NOMO-1 treated with DMSO at 0.1 percent for 48 hours (cell line): Measurements from ENCODE around the gene IL16.
A peak's percentile ranks its signal among the peaks of the same experiment; 100 is the strongest.
"Not testable (repeated sequence)": the region's sequence is repeated elsewhere in the genome, so short reads cannot be mapped to it uniquely, and the experiment has no call there.

ENCODE experiments used
- DNase-seq: peaks from one replicate; lab custom pipeline; 2025; ENCODE audit not compliant: unreplicated experiment; lab: John Stamatoyannopoulos, UW

The IL16 gene

GRCh38 chr15:81331600-81331999 is 134.9 kb downstream of the IL16 start:
- DNase-seq: no peak

GRCh38 chr15:81332326-81332725 is 135.6 kb downstream of the IL16 start:
- DNase-seq: no peak

- no peak for DNase-seq
Observed at GRCh38 chr15:81333363-81333762, 136.7 kb downstream of the IL16 start.

GRCh38 chr15:81334768-81335435 is 138.2 kb downstream of the IL16 start:
- DNase-seq: no peak

DNA sequence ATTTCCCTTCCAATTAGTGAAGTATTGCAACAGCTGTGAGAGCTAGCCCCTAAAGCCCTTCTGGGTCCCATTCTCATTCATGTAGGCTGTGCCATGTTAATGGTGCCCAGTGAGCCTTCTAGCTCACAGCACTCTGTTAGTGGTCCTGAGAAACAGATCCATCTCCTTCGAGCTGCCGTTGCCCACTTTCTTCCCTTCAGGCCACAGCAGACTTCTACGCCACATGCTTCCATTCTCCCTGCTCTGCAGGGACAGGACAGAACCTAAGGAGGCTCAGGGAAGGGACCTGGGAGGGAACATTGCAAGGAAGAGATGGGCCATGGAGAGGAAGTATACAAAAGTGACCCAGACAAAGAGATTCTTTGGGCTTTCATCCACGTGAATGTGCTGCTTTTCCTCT is 139.0 kb downstream of the IL16 start:
- DNase-seq: no peak

DNA sequence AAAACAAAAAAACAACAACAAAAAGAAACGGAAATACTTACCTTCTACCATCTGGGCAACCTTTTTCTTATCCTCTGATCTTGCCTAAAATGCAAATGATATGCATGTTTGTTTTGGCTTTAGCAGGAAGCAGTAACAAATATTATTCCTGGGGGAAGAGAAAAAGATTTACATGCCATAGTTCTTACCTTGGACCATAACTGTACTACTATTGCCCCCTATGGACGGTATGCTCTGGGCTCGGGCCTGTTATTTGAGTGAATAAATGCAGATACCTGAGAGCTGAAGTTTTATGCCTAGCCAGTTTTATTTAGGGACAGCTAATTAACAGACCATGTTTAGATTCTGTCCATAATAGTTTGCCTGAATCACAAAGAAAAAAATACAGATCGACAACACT is 139.9 kb downstream of the IL16 start:
- no peak for DNase-seq

- DNase-seq: no peak
Observed at GRCh38 chr15:81337241-81337640, 140.6 kb downstream of the IL16 start.

GRCh38 chr15:81337713-81338157 is 141.1 kb downstream of the IL16 start:
- no peak for DNase-seq

DNA sequence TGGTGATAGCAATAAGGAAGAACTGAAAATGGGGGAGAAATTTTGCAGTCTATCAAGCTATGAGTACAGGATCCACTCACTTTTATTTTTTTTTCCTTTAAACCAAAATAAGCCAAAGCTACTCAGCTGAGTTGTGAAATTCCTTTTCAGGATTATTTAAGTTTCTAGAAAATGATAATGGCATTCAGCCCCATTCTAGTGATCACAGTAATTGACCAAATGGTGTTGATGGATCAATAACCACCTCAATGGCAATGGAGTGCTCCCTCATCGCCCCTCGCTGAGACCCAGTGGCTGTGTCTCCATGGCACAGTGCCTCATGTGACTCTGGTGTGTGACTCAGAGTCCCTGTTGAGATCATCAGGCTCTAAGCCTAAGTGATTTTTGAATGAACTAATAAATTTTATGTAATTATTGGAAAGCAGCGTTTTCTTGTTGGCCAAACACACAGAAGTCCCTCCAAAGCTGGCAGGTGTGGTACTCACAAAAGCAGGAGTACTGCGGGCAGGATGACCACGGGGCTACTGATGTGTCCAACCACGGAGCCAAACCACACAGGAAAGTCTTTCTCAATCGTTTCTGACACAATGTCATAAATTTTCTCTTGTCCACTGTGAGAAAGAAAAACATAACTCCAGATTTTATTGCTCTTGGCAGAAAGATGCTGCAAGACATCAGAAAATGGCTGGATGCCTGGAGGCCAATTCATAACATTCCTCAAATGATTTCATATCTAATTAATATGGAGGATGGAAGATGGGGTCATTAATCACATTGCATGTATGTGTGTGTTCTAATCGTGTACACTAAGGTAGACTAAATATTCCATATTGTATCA is 141.7 kb downstream of the IL16 start:
- DNase-seq: peak; percentile 69

- no peak for DNase-seq
Observed at GRCh38 chr15:81339321-81339720, 142.6 kb downstream of the IL16 start.

DNA sequence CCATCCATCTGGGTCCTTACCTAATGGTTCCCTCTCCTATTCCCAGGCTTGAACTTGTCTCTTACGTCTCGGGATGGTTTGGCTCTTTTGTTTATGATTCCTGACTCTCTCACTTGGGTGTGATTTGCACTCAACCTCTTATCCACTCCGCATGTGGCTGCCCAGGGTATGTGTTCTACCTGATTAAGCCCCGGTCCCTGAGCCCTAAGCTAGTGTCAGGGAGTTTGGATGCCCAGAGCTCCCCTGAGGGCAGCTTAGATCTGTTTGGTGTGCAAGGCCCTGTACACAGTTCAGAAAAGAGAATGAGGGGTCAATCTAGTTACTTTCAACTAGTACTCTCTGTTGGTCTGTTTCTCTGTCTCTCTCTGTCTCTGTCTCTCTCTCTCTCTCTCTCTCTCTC is 143.2 kb downstream of the IL16 start:
- no peak for DNase-seq

- DNase-seq: no peak
Observed at GRCh38 chr15:81341351-81341750, 144.7 kb downstream of the IL16 start.

- DNase-seq: no peak
Observed at GRCh38 chr15:81343371-81343770, 146.7 kb downstream of the IL16 start.

DNA sequence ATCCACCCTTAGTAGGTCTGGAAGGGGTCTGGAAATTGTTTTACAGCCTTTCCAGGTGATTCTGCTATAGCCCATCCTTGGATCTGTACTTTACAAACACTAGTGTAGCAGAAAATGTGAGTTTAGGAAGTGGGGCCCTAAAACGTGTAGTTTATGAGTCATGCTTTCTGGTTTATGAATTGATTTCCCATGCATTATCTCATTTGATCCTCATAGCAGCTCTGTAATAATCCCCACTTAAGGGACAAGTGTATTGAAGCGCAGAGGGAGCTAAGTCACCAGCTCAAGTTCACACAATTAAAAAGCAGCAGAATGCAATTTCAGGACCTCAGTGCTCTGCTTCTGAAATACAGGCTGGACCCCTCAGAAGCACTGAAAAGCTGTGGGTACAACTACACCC is 149.9 kb downstream of the IL16 start:
- DNase-seq: no peak

GRCh38 chr15:81347910-81348309 is 151.2 kb downstream of the IL16 start:
- no peak for DNase-seq

GRCh38 chr15:81348691-81349090 is 152.0 kb downstream of the IL16 start:
- not testable (repeated sequence) for DNase-seq

DNA sequence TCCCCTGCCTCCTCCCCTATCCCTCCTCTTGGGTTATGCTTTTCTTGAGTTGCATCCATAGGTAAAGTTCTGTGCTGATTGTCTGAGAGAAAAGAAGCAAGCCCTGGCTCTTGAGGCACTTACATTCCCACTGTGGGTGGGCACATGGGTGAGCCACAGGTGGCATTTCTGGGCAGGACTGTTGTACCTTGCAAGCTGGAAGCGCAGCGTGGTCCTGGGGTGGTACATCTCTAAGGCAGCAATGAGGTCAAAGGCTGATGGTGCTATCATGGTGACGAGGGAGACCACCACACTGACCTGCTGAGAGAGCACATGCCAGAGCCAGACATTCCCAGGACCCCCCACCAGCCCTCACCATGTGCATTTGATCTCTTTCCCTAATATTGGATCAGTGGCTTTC is 152.6 kb downstream of the IL16 start:
- DNase-seq: no peak

DNA sequence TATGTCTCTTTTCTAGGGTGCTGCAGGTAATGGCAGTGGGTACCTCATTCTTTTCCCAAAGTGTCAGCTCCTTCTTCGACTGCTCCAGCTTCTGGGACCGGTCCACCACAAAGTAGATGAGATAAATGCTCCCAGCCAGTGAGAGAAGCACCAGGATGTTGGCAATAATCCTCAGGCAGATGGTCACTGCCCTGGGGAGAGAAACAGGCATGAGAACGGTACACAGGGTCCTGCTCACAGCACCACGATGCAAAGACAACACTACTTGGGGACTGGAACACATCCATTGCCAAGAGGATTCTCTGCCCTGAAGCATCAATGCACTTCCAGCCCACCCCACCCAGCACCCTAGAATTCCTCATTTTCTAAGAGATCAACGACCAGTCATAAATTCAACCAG is 155.0 kb downstream of the IL16 start:
- DNase-seq: no peak

DNA sequence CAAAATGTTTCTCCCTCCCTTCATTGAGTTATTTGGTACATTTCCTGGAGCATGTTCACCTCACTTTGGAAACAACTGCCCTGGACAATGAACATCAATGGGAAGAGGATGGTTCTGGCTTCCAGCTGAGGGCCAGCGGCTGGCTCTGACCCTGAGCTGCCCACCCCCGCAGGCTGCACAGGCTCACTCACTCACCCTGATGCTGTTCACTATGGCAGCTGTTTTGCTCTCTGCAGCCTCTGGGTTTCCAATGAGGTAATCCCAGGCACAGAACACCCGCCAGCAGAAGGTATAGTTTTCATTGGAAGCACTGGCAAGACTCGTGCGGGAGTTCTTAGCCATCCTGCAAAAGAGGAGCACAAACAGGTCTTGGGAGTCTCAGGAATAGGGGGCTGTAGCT is 159.6 kb downstream of the IL16 start:
- DNase-seq: no peak

DNA sequence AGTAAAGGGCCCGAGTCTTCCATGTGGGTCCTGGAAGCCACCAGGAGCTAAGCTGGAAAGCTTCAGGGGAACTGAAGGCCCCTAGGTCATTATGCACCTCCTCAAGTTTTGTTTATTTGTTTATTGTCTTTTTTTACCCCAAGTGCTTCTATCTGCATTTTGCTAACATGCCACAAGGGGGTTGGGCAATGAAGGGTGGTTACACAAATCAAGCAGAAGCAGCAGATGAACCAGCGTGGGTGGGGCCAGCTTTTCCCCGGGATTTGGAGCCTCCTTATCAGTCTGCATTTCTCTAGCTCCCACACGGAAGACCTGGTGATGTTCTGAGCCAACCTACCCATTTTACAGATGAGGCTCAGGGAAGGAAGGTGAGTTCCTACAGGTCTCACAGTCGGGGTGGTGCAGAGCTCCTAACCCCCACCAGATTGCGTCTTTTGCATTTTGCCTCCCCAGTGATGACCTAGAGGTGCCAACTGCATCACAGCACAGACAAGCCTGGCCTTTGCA is 160.6 kb downstream of the IL16 start:
- no peak for DNase-seq

DNA sequence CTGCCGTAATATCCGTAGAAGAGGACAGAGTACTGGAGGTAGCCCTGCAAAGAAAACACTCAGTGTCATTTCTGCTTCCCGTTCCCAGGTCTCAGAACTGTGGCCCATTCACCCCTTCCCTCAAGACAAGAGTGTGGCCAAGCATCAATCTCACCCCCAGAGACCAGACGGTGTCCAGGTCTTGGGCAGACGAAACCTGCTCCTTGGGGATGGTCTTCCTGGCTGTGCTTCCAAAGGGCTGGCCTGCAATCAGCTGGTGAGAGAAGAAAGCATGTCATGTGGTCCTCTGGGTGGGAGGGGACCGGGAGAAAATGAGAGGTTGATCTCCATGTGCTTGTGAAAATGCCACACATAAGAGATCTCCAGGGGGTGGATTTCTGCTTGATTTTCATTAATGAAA is 161.6 kb downstream of the IL16 start:
- DNase-seq: no peak

DNA sequence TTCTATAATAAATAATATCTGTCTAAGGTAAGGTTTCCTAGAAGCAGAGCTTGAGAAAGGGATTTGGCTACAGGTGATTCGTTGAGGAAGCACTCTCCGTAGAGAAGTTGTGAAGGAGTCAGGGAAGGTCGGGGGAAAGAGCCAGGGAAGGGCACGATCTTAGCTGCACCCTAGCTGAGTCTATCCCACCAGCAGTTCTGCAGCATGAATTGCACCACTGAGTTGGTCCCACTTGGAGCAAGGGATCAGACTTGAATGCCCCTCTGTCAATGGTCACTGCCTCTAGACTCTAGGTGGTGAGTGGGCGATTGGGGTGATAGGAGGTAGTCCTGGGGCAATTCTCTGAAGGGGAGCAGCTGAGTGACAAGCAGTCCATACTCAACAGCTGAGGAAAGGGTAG is 163.8 kb downstream of the IL16 start:
- DNase-seq: no peak
